HG03095 (cell line): Measurements from ENCODE around the gene MED9.

ENCODE experiments used
- ATAC-seq: cut with Tn5 transposase; IDR thresholded peaks from one replicate; pipeline ENCODE4 v1.9.1; 2021; ENCODE audit warnings: moderate library complexity; ENCODE audit not compliant: unreplicated experiment

MED9 gene

DNA sequence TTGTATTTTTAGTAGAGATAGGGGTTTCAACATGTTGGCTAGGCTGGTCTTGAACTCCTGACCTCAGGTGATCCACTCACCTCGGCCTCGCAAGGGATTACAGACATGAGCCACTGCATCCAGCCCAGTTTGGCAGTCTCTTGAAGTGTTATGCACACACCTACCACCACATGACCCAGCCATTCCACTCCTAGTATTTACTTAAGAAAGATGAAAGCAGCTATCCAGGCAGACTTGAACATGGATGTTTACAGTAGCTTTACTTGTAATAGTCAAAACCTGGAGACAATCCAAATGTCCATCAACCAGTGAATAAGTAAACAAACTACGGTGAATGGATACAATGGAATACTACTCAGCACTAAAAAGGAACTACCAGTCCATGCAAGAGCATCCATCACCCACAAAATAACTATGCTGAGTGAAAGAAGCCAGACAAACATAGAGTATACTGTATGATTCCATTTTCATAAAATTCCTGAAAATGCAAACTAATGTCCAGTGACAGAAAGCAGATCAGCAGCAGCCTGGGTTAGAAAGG, 57.2 kb downstream of the MED9 start:
- ATAC-seq = no peak

DNA sequence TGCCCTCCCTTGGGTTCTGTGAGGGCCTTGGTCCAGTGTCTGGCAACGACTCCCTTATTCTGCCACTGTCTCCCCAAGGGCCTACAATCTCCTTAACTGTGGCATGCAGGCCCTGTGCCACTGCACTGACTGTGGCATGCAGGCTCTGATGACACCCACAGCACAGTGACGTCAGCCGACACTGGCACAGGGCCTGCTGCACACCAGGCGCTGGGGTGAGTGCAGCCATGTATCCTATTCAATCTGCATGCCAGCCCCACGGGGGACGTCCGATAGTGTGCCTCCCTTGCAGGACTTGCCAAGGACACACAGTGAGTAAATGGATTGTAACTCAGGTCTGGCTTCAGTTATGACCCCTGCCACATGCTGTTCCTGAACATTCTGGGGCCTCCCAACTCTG, 59.2 kb downstream of the MED9 start:
- no peak for ATAC-seq

DNA sequence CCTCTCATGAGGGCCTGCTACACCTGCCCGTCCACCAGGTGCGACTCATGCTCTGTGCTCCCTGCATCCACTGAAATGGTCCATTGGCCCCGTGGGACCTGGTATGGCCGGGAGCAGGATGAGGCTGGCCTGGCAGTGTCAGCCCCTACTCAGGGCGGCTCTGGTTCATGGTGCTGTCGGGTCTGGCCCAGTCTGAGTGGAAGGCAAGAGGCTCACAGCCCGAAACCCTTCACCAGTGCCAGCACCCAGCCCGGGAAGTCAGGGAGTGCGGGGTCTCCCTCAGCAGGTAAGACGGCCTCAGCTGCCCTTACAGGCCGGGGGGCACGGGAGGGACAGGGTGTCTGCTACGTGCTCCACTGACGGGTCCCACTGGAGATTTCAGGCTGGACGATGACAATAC, 59.9 kb downstream of the MED9 start:
- no peak for ATAC-seq

DNA sequence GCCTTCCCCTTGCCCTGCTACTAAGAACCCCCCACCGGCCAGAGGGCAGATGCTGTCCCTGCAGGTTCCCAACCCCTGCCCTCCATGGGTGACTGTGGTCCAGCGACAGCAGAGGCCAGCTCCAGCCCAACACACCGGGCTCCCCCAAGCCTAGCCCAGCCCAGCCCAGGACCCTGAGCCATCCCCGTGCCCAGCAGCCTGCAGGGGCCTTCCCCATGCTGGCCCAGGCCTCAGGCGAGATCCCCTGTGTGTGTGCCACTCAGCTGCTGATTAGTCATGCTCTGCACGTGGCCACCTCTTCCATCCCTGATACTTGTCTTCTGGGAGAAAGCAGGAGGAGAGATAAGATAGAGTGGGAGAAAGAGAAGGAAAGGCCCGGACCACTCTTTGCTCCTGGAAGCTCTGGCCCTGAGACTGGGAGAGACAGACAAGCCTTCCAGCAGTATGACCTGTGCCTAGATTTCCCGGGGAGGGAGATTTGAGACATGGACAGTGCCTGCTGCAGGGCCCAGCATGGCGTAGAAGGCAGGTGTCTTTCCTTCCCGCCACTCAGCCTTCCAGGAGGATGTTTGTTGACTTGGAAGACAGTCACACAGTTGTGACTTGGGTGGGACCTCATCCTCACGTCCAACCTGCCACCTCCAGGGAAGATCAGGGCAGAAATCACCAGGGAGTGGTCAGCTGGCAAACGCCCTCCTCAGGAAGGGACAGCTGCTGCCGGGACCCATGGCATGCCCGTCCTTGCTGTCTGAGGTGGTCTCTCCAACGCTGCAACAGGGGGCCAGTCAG, 60.7 kb downstream of the MED9 start:
- no peak for ATAC-seq

DNA sequence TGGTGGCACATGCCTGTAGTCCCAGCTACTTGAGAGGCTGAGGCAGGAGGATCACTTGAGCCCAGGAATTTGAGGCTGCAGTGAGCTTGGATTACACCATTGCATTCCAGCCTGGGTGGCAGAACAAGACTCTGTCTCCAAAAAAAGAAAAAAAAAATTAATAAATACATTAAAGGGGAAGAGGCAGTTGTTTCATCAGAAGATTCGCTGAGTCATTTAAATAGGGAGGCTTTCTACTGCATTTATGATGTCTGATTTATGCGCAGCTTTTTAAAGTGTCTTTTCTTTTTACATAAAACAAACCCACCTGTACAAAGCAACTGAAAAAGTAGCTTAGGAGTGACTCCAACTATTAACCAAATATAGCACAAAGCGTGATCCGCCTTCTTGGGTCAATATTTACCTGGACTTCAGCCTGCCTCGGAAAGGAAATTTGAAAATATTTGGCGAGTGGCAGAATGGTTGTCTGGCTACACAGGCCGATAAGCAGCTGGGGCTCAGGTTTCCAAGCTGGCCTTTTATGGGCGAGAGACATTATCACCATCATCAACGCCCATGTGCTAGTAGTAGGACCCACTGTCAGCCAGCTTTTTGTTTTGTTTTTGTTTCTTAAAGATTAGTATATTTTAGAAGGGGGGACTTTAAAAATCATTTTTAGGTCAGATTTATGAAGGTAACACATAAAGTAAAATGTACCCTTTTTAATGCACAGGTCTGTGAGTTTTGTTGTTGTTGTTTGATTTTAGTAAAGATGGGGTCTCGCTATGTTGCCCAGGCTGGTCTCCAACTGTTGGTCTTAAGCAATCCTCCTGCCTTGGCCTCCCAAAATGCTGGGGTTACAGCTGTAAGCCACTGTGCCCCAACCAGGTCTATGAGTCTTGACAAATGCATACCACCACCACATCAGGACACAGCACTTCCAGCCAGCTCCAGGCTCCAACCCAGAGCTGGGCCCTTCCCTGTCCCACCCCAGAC, 61.9 kb downstream of the MED9 start:
- no peak for ATAC-seq

DNA sequence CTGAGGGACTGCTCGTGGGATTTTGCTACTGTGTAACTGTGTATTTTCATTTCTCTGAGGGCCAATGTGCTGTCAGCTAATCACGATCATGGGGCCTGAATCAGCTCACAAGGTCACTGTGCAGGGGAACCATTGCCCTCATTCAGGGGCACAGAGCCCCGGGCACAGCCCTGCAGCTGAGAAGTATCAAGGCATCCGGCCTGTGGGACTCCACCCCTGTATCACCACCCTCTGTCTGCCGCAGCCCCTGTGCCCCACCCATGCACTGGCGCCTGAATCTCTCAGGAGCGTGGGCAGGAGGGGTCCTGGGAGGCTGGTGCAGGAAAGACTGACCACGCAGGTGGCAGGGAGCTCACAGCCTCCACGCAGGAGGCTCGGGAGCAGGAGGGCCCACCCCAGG, 62.8 kb downstream of the MED9 start:
- no peak for ATAC-seq

DNA sequence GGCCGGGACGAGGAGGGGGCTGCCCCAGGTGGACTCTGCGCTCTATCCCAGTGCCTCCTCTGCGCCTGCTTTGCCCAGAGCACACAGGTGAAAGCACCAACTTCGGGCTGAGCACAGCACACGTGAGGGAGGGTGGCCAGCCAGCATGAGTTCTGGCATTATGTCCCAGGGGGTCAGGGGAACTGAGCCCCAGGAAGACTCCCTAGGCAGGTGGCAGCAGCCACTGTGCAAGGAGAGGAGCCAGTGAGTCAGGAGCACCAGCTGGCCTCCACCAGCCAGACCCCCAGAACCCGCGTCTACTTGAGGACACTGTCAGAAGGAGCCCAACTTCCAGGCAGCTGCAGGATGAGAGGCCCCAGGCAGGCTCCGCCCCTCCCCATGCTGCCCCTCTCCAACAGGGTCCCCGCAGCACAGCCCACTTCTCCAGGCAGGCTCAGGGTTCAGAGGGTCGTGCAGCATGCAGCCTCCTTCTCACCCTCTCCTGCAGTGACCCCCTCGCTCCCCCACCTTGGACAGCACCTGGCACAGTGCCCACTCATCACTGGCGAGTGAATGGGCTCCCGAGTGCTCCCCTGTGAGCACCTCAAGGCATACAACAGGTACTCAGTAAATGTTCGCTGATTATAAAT, 63.6 kb downstream of the MED9 start:
- no peak for ATAC-seq

DNA sequence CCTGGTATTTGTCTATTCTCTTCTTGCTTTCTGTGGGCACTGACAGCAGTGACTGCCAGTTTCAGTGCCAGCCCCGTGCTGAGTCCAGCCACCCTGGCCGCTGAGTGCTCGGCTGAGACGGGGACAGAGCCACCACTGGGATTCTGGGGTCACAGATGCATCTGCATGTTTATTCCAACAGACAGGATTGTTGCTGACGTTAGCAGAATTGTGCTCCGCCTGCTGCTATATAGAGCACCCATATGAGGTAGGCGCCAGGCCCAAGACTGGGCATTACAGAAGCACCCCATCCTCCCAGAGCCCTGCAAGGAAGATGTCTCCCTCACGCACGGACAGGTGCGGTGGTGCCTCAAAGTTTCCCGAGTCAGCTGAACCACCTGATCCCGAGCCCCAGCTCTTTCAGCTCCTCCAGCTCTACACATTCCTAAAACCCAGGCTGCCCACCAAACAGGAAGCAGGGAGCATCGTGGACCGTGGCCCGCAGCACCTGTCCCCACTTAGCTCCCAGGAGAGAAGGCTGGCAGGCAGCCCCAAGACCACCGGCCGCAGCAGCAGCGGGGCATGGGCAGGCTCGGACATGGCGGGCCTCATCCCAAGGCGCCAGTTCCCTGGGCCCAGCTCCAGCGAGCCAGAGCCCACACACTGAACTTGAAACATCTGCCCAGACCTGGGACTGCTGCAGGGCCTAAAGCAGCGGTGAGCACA, 64.3 kb downstream of the MED9 start:
- no peak for ATAC-seq

DNA sequence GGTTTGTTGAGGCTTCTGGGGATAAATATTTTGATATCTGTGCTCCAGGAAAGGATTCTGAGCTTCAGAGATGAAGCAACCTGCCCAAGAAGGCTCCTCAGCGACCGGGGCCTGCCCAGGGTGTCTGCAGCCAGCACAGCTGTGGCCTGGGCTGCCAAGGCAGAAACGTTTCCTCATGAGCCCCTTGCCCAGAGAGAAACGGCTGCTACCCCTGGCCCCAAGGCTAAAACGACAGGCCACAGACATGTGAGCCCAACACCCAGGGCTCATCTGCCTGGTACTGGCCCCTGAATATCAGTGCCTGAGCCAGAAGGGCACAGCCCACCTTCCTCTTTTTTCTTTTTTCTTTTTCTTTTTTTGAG, 64.8 kb downstream of the MED9 start:
- ATAC-seq = no peak
